AML-193 (cell line): Measurements from ENCODE around the gene IGF2BP2.
"Not testable (repeated sequence)": the region's sequence is repeated elsewhere in the genome, so short reads cannot be mapped to it uniquely, and the experiment has no call there.

Experiments used
- DNase-seq, 2 experiments: peaks; one replicate each; lab custom pipeline; 2025; lab: John Stamatoyannopoulos, UW

Gene IGF2BP2

GRCh38 chr3:185797993-185798830 is 26.6 kb downstream of the IGF2BP2 start:
- peak in 1 of 2 experiments; percentile 10 for DNase-seq

GRCh38 chr3:185797108-185797881 is 27.5 kb downstream of the IGF2BP2 start:
- no peak for DNase-seq

DNA sequence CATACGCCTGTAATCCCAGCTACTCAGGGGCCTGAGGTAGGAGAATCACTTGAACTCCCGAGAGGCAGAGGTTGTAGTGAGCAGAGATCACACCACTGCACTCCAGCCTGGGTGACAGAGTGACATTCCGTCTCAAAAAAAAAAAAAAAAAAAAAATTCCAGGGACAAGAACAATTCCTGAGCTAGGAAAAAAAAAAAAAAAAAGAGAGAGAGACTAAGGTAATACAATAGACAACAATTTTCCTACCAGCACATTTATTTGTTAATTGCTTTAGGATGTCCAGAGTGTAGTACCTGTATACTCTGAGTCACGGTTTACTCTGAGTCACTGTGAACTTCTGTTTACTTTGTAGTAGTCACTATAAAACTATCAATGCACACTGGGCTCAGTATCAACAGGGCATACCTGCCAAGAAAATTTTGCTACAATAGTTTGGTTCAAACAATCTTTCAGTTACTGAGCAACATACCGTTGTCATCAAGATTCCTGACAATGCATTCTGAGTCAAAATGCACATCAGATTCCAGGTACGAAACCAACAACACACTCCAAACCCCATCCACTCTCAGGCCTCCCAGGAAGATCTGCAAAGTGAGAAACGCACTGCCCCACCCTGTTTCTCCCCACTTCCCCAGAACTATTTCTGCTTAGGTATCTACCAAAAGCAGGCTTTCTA is 28.3 kb downstream of the IGF2BP2 start:
- no peak for DNase-seq

- DNase-seq, result no peak
Measured at GRCh38 chr3:185793381-185793780, 31.5 kb downstream of the IGF2BP2 start.

DNA sequence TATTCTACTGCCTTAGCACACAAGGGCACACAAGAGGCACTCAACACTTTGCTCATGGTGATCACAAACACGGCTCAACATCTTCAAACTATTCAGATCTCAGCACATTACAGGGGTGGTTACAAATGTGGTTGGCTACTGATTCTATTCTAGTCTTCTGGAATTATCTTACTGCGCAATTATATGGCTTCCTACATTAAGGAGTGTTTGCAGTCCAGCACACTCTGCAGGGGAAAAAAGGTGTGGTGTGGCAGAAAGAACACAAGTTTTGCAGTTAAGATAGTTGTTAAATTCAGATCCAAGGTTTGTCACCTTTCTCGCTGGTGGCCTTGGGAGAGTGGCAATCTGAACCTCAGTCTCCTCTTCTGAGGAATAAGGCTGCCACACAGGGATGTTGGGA is 31.9 kb downstream of the IGF2BP2 start:
- no peak for DNase-seq

DNA sequence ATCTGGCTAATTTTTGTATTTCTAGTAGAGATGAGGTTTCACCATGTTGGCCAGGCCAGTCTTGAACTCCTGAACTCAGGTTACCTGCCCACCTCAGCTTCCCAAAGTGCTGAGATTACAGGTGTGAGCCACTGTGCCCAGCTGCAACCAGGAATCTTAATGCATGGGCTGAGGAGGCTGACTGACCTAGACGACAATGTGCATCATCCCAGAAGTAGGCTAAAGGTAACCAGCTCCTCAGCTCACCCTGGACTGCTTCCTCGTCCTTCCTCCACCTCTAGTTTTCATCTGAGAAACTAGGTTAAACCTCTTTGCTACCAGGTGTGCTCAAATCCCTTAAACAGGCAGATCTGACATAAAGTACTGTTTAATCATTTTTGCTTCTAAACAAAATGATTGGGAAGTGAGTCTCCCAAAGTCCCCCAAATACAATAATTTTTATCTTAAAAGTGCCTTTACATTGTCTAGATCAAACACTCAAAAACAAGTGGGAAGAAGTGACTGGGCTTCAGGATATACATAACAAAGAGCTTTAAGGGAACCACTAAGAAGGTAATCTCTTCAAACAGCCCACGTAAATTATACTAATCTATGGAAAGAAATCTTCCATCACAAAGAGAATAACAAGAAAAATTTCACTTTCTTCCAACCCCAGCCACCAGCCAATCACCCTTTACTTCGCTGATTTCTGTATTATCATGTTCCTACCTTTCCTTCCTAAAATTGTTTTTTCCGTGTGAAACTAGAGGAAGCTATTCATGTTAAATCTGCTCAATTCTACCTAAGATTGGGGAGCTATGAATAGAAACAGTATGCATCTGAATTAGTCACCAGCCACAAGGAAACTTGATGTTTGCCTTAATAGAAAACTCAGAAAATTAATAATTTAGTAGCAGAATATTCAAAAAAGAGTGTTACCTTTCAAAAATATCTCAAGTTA is 34.7 kb downstream of the IGF2BP2 start:
- DNase-seq, result no peak

GRCh38 chr3:185789134-185789533 is 35.7 kb downstream of the IGF2BP2 start:
- no peak for DNase-seq

GRCh38 chr3:185788292-185788691 is 36.5 kb downstream of the IGF2BP2 start:
- no peak for DNase-seq

GRCh38 chr3:185786956-185787877 is 37.6 kb downstream of the IGF2BP2 start:
- DNase-seq, result no peak

DNA sequence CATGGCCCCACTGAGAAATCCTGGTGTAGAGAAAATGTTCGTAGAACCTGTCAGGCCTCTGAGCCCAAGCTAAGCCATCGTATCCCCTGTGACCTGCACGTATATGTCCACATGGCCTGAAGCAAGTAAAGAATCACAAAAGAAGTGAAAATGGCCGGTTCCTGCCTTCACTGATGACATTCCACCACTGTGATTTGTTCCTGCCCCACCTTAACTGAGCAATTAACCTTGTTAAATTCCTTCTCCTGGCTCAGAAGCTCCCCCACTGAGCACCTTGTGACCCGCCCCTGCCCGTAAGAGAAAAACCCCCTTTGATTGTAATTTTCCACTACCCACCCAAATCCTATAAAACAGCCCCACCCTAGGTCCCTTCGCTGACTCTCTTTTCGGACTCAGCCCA is 38.6 kb downstream of the IGF2BP2 start:
- not testable (repeated sequence) for DNase-seq

- DNase-seq, result no peak
Measured at GRCh38 chr3:185784317-185784716, 40.5 kb downstream of the IGF2BP2 start.

GRCh38 chr3:185781759-185782158 is 43.1 kb downstream of the IGF2BP2 start:
- no peak for DNase-seq

- no peak for DNase-seq
Measured at GRCh38 chr3:185779461-185779860, 45.4 kb downstream of the IGF2BP2 start.

DNA sequence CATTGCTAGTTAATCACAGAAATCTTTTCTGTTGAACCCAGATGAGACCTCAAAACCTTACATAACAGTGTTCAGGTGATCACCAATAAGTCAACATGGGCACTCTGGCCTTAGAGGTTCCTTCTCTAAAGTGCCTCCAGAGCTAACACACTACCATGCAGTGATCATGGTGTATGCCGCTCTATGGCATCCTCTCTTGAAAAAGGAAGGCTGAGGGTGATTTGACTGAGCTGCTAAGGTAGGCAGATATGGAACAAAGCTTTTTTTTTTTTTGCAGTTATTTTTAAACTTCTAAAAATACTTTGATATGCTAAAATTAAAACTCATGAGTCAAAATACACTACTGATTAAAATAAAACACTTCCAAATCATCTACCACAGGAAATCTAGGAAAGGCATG is 46.0 kb downstream of the IGF2BP2 start:
- no peak for DNase-seq

- no peak for DNase-seq
Measured at GRCh38 chr3:185778094-185778493, 46.7 kb downstream of the IGF2BP2 start.

- DNase-seq, result no peak
Measured at GRCh38 chr3:185770109-185770508, 54.7 kb downstream of the IGF2BP2 start.

DNA sequence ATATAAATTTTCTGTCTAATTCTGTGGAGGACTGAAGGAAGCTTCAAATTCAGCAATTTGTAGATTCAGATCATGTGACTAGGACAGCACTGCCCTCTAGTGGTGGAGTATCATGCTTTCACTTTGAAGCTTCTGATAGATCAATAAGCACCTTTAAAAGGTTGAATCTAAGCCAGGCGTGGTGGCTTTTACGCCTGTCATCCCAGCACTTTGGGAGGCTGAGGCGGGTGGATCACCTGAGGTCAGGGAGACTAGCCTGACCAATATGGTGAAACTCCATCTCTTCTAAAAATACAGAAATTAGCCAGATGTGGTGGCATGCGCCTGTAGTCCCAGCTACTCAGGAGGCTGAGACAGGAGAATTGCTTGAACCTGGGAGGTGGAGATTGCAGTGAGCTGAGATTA is 56.3 kb downstream of the IGF2BP2 start:
- peak; percentile 61 to 66 for DNase-seq

DNA sequence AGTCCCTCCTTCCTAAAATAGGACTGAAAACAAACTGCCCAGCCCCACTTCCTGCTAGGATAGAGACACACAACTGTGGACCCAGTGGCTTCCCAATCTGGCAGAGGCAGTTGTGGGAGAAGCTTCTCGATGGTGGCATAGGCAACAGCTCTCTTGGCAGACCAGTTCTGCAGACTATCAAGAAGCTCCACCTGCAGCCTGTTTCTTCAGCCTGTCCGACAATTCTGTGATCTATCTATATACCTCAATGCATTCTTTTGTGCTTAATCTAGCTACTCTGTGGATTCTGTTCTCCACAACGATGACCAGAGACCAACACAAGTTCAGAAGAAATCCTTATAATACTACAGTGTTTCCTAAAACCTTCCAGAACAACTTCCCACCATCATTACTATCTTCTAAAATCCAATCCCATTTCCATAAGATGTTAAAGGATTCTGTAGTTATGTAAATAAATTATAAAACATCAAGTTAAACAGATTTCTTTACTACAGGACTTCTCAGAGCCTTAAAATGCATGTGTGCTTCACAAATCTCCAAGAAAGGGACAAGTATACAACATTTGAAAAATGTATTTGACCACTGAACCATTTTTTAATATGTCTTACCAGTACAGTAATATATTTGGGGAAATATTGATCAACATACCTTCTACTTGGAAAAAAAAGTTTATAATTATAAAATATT is 57.7 kb downstream of the IGF2BP2 start:
- no peak for DNase-seq

DNA sequence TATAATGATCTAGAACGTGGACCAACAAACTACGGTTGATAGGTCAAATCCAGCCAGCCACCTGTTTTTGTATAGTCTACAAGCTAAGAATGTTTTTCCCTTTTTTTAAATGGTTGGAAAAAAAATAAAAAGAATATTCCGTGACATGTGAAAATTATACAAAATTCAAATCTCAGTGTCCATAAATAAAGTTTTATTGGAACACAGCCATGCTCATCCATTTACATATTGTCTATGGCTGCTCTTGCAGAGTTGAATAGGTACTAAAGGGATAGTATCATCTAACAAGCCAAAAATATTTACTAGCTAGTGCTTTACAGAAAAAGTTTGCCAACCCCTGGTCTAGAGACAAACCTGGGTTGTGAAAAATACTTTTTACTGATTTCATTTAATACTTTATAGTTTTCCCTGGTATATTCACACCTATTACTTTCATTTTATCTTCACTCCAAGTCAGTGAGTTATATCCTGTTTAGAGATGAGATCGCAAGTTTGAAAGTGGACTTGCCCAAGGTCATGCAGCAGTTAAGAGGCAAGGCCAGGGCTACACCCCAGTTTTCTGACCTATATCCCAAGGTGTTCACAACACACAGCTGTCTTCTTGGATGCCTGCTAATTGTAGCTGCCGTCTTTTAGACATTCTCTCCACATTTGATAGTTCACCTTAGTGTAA is 58.4 kb downstream of the IGF2BP2 start:
- no peak for DNase-seq
